ENCODE measurements around the gene MLIP. TPM values are rescaled to one million over a fixed set of nuclear protein-coding genes. Genes with fewer than 3 reads are reported as not detected.

MLIP gene
- total and polyA plus RNA-seq, 2 experiments from 2014 or later, result not detected

DNA sequence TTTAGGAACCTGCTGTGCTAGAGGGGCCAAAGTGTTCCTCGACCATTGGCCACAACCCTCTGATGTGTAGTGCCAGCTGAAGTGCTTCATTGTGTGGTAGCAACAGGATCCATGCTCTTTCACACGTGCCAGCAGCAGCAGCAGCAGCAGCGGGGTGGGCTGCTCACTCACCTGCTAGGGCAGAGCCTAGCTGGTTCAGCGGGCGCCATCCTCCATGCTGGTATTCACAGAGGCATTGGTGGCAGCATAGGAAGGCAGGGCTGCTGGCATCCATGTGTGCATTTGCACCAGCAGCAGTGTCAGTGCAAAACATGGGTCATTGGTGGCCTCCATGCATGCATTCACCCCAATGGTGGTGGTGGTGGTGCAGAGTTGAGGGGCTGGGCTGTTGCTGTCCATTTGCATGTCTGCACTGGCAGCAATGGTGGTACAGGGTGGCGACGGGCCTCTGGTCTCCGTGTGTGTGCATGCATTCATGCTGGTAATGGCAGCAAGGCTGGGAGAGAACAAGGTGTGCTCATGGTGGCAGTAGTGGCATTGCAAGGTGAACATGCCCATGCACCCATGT is 183.8 kb downstream of the MLIP start:
- Histone ChIP-seq H3K9ac (no peak overlapping the region), H3K79me2 (ENCODE audit: insufficient read depth) (no peaks in the 10 kb centered on the region), H3K27ac (no peak overlapping the region), H3K36me3 (ENCODE audit: low read depth) (no peaks in the 10 kb centered on the region), H2AFZ (no peak overlapping the region), H3K4me2 (ENCODE audit: unreplicated experiment) (no peak overlapping the region), H3K9me3 (ENCODE audit: low read depth) (no peaks in the 10 kb centered on the region), H3F3A (ENCODE audit: insufficient read depth) (peaks cover 36% of the 10 kb centered on the region), H3K27me3 (replicated peaks; ENCODE audit: insufficient read depth) (no peaks in the 10 kb centered on the region), H3K4me1 (ENCODE audit: insufficient read depth) (peaks cover 36% of the 10 kb centered on the region), H3K4me3 (no peak overlapping the region), H3K9me2 (ENCODE audit: insufficient read depth) (no peaks in the 10 kb centered on the region), H4K20me1 (ENCODE audit: insufficient read depth) (no peaks in the 10 kb centered on the region)
- 94 to 97% methylated on average over 8 of the region's 8 CpGs for WGBS, 2 experiments (ENCODE audit: low coverage in 1 of 2, low lambda C conversion rate in 2 of 2, missing lambda C conversion rate in 2 of 2)
- in situ Hi-C loops (cut with MboI), result no loop called here
- DNase-seq, result no peak
- TF ChIP-seq EZH2 (IDR thresholded peaks at IDR 0.05; ENCODE audit: insufficient read depth, poor library complexity, severe bottlenecking), result no peak
- no peak for TF ChIP-seq EZH2phosphoT487 (IDR thresholded peaks at IDR 0.05; ENCODE audit: insufficient read depth, low read depth)

DNA sequence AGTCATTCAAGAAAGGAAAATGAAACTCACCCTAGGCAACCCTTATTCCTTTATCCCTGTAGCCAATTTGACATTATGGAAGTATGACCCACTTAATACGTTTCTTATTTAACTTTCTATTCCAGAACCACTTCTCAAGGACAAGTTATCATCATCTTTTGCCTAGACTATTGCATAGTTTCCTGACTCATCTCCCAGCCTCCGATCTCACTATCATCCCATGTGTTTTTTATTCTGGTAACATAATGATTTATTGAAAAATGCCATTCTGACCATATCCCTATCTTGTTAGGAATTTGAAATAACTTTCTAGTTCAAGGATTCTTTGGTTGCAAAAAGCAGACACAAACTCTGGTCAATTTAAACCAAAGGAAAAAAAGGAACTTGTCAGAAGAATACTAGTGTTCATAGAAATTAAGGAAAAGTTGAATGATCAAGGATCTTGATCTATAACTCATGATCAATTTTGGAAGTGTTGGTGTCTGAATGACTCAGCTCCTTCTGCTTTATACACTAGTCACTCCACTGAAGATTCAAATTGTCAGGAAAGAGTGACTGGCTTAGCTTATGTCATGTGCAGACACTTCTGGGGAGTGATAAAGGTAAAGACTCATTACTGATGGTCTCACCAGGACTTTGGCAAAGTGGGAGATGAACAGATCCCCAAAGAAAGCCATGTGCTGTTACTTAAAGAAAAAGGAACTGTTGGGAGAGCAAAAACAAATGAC is 188.5 kb downstream of the MLIP start:
- Histone ChIP-seq H3K9me2 (ENCODE audit: insufficient read depth) (peaks cover 4% of the 10 kb centered on the region; the same call in 1 of the 2 replicates), H3K9me3 (ENCODE audit: low read depth) (no peaks in the 10 kb centered on the region), H3K4me1 (ENCODE audit: insufficient read depth) (peaks cover 19% of the 10 kb centered on the region), H3K9ac (no peak overlapping the region), H3K27ac (0 out of 2 replicates have a peak overlapping the region, but pooled peaks have one; percentile 7), H3K27me3 (replicated peaks; ENCODE audit: insufficient read depth) (no peaks in the 10 kb centered on the region), H2AFZ (no peak overlapping the region), H3K4me3 (peak overlapping the region; percentile 48), H3K4me2 (ENCODE audit: unreplicated experiment) (peak overlapping the region; percentile 82), H3K36me3 (ENCODE audit: low read depth) (no peaks in the 10 kb centered on the region), H3K79me2 (ENCODE audit: insufficient read depth) (no peaks in the 10 kb centered on the region), H3F3A (ENCODE audit: insufficient read depth) (peaks cover 21% of the 10 kb centered on the region), H4K20me1 (ENCODE audit: insufficient read depth) (no peaks in the 10 kb centered on the region)
- TF ChIP-seq EZH2phosphoT487 (IDR thresholded peaks at IDR 0.05; ENCODE audit: insufficient read depth, low read depth) (no peak), EZH2 (IDR thresholded peaks at IDR 0.05; ENCODE audit: insufficient read depth, poor library complexity, severe bottlenecking) (no peak)
- 0 to 1% methylated on average over 2 of the region's 2 CpGs for WGBS, 2 experiments (ENCODE audit: low coverage in 1 of 2, low lambda C conversion rate in 2 of 2, missing lambda C conversion rate in 2 of 2)
- in situ Hi-C loops (cut with MboI), result no loop called here
- DNase-seq, result peak; percentile 68

DNA sequence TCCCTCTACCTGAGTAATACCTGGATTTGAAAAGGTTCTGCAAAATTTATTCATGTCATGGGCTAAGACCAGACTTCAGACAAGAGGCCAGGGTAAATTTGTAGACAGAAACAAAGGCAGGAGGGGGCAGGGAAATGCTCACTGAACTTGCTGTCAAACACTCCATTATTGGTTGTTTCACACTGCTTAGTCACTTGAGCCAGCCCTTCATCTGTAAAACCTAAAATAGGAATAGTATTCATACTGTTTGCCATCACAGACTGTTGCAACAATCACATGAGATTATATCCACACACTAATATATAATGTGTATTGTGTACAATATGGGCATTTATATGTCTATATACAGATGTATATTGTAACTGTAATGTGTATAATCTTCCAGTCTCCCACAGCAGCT is 190.5 kb downstream of the MLIP start:
- H4K20me1 ChIP-seq (ENCODE audit: insufficient read depth), result no peaks in the 10 kb centered on the region
- no peak overlapping the region for H3K27ac ChIP-seq
- H3K9ac ChIP-seq, result no peak overlapping the region
- H2AFZ ChIP-seq, result no peak overlapping the region
- no peak overlapping the region for H3K4me3 ChIP-seq
- no peaks in the 10 kb centered on the region for H3K36me3 ChIP-seq (ENCODE audit: low read depth)
- no peak for TF ChIP-seq EZH2 (IDR thresholded peaks at IDR 0.05; ENCODE audit: insufficient read depth, poor library complexity, severe bottlenecking)
- no peak for TF ChIP-seq EZH2phosphoT487 (IDR thresholded peaks at IDR 0.05; ENCODE audit: insufficient read depth, low read depth)
- in situ Hi-C loops (cut with MboI), result no loop called here
- H3K4me1 ChIP-seq (ENCODE audit: insufficient read depth), result peaks cover 19% of the 10 kb centered on the region
- H3K4me2 ChIP-seq (ENCODE audit: unreplicated experiment), result no peak overlapping the region
- H3K79me2 ChIP-seq (ENCODE audit: insufficient read depth), result no peaks in the 10 kb centered on the region
- no peaks in the 10 kb centered on the region for H3K27me3 ChIP-seq (replicated peaks; ENCODE audit: insufficient read depth)
- no peak for DNase-seq
- H3K9me3 ChIP-seq (ENCODE audit: low read depth), result no peaks in the 10 kb centered on the region
- H3F3A ChIP-seq (ENCODE audit: insufficient read depth), result peaks cover 21% of the 10 kb centered on the region
- peaks cover 4% of the 10 kb centered on the region; the same call in 1 of the 2 replicates for H3K9me2 ChIP-seq (ENCODE audit: insufficient read depth)

DNA sequence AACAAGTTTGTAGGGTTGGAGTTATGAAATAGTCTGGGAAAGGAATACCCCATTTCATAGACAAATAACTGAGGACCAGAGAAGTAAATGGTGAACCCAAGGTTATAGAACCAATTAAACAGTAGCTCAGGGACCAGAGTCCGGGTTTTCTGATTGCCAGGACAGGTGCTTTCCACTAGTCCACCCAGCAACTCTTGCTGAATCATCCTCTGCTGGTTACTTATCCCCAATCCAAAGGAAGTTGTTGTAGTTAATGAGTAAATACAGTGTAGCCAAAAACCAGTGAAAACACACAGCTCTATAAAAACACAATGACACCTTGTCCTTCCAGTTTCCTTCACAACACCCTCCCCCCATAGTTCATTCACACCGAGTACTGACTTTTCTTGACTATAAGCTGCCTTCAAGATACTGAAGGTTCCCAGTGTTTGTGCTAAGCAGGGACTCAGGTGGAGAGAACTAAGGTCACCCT is 196.2 kb downstream of the MLIP start:
- H3K27ac ChIP-seq, result no peak overlapping the region
- H3K27me3 ChIP-seq (replicated peaks; ENCODE audit: insufficient read depth), result no peaks in the 10 kb centered on the region
- no peak overlapping the region for H3K4me2 ChIP-seq (ENCODE audit: unreplicated experiment)
- peaks cover 4% of the 10 kb centered on the region; the same call in 1 of the 2 replicates for H3K9me2 ChIP-seq (ENCODE audit: insufficient read depth)
- WGBS, 2 experiments (ENCODE audit: low coverage in 1 of 2, low lambda C conversion rate in 2 of 2, missing lambda C conversion rate in 2 of 2), result 74 to 76% methylated on average over 2 of the region's 2 CpGs
- H3K79me2 ChIP-seq (ENCODE audit: insufficient read depth), result no peaks in the 10 kb centered on the region
- no peaks in the 10 kb centered on the region for H3F3A ChIP-seq (ENCODE audit: insufficient read depth)
- H4K20me1 ChIP-seq (ENCODE audit: insufficient read depth), result no peaks in the 10 kb centered on the region
- TF ChIP-seq EZH2 (IDR thresholded peaks at IDR 0.05; ENCODE audit: insufficient read depth, poor library complexity, severe bottlenecking) (no peak), EZH2phosphoT487 (IDR thresholded peaks at IDR 0.05; ENCODE audit: insufficient read depth, low read depth) (no peak)
- H3K4me3 ChIP-seq, result no peak overlapping the region
- H3K9ac ChIP-seq, result no peak overlapping the region
- no peak for DNase-seq
- no peak overlapping the region for H2AFZ ChIP-seq
- H3K9me3 ChIP-seq (ENCODE audit: low read depth), result no peaks in the 10 kb centered on the region
- no peaks in the 10 kb centered on the region for H3K36me3 ChIP-seq (ENCODE audit: low read depth)
- no peaks in the 10 kb centered on the region for H3K4me1 ChIP-seq (ENCODE audit: insufficient read depth)
- in situ Hi-C loops (cut with MboI), result no loop called here
